ENCODE measurements around the gene TENT4B. TPM values are rescaled to one million over a fixed set of nuclear protein-coding genes. Genes with fewer than 3 reads are reported as not detected.
A peak's percentile ranks its signal among the peaks of the same experiment; 100 is the strongest.

Gene TENT4B
- total RNA-seq, 1 donor = 12.5 TPM

GRCh38 chr16:50153596-50154419, 702 bp downstream of the TENT4B start:
- peak overlapping the region; percentile 81 for H3K4me3 ChIP-seq (ENCODE audit: low read depth, low read length)
- DNase-seq (ENCODE audit: low read depth) = no peak
- TF ChIP-seq, protein P1, sequence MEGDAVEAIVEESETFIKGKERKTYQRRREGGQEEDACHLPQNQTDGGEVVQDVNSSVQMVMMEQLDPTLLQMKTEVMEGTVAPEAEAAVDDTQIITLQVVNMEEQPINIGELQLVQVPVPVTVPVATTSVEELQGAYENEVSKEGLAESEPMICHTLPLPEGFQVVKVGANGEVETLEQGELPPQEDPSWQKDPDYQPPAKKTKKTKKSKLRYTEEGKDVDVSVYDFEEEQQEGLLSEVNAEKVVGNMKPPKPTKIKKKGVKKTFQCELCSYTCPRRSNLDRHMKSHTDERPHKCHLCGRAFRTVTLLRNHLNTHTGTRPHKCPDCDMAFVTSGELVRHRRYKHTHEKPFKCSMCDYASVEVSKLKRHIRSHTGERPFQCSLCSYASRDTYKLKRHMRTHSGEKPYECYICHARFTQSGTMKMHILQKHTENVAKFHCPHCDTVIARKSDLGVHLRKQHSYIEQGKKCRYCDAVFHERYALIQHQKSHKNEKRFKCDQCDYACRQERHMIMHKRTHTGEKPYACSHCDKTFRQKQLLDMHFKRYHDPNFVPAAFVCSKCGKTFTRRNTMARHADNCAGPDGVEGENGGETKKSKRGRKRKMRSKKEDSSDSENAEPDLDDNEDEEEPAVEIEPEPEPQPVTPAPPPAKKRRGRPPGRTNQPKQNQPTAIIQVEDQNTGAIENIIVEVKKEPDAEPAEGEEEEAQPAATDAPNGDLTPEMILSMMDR (IDR thresholded peaks at IDR 0.05; ENCODE audit: insufficient read depth, low read depth, low read length) = no peak

- TF ChIP-seq, protein P1 (IDR thresholded peaks at IDR 0.05; ENCODE audit: insufficient read depth, low read depth, low read length) = no peak
- peak overlapping the region; percentile 81 for H3K4me3 ChIP-seq (ENCODE audit: low read depth, low read length)
- DNase-seq (ENCODE audit: low read depth) = peak; percentile 23
Observed at GRCh38 chr16:50154420-50154950, 1.4 kb downstream of the TENT4B start.

- peak overlapping the region; percentile 81 for H3K4me3 ChIP-seq (ENCODE audit: low read depth, low read length)
- no peak for DNase-seq (ENCODE audit: low read depth)
- TF ChIP-seq, protein P1 (IDR thresholded peaks at IDR 0.05; ENCODE audit: insufficient read depth, low read depth, low read length) = no peak
Observed at GRCh38 chr16:50155925-50156324, 2.8 kb downstream of the TENT4B start.

DNA sequence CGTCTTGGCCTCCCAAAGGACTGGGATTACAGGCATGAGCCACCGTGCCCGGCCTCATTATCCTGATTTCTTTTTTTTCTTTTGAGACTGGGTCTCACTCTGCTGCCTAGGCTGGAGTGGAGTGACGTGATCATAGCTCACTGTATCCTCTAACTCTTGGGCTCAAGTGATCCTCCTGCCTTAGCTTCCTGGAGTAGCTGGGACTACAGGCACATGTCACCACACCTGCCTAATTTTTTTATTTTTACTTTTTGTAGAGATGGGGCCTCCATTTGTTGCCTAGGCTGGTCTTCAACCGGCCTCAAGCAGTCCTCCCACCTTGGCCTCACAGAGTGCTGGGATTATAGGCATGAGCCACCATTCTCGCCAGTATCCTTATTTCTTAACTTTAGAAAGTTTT, 3.5 kb downstream of the TENT4B start:
- DNase-seq (ENCODE audit: low read depth) = no peak
- TF ChIP-seq, protein P1 (IDR thresholded peaks at IDR 0.05; ENCODE audit: insufficient read depth, low read depth, low read length) = no peak

GRCh38 chr16:50160495-50161164, 7.5 kb downstream of the TENT4B start:
- DNase-seq (ENCODE audit: low read depth) = no peak
- TF ChIP-seq, protein P1 (IDR thresholded peaks at IDR 0.05; ENCODE audit: insufficient read depth, low read depth, low read length) = no peak
- H3K4me3 ChIP-seq (ENCODE audit: low read depth, low read length) = no peak overlapping the region

More for the DNA sequence above, 3.5 kb downstream of the TENT4B start:
- no peak overlapping the region for H3K4me3 ChIP-seq (ENCODE audit: low read depth, low read length)

DNA sequence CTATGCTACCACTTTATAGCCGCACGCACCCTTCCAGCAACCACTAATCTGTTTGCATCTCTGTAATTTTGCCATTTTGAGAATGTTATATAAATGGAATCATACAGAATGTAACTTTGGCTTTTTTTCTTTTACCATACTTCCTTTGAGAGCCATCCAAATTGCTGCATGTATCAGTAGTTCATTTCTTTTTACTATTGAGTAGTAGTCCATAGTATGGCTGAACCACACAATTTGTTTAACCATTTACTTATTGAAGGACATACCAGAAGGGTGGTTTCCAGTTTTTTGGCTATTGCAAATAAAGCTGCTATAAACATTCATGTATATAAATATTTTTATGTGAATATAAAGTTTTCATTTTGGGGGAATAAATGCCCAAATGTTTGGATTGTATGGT, 8.8 kb downstream of the TENT4B start:
- TF ChIP-seq, protein P1 (IDR thresholded peaks at IDR 0.05; ENCODE audit: insufficient read depth, low read depth, low read length) = no peak
- H3K4me3 ChIP-seq (ENCODE audit: low read depth, low read length) = no peak overlapping the region
- DNase-seq (ENCODE audit: low read depth) = no peak

Measured in fibroblast of villous mesenchyme (primary cell).